Bronchial epithelial cell (primary cell): ENCODE measurements around the gene DPY19L3. TPM values are rescaled to one million over a fixed set of nuclear protein-coding genes. Genes with fewer than 3 reads are reported as not detected.

Experiments
- DNase-seq: peaks from one replicate; pipeline ENCODE4 v3.0.0-alpha.2; 2010; ENCODE audit warnings: low read depth
- FAIRE-seq: peaks from 2 replicates; lab custom pipeline; 2011; peaks lifted over from hg19 to GRCh38; lab: Jason Lieb, UNC
- H3K27me3 ChIP-seq: 2 replicates; pipeline ENCODE4 v1.5.1; 2011; ENCODE audit warnings: low read length; ENCODE audit not compliant: control insufficient read depth, insufficient read depth
- H3K36me3 ChIP-seq: 2 replicates; pipeline ENCODE4 v1.5.1; 2011; ENCODE audit warnings: low read length; ENCODE audit not compliant: control insufficient read depth, insufficient read depth
- H3K4me3 ChIP-seq: 2 replicates; pipeline ENCODE4 v1.5.1; 2011; ENCODE audit warnings: mild to moderate bottlenecking, low read depth, low read length, control low read depth
- total RNA-seq: library from RNA; depleted of rRNA; stranded (reverse); fragments of >200 nt; gene quantifications from 2 replicates; pipeline ENCODE4 v1.2.1, GENCODE V29; 2014
- TF ChIP-seq, protein P1 (sequence below): IDR thresholded peaks from 2 replicates; pipeline ENCODE4 v1.5.1; 2011; ENCODE audit warnings: mild to moderate bottlenecking, moderate library complexity, low read length, control low read depth, inconsistent platforms; ENCODE audit not compliant: insufficient read depth, severe bottlenecking

Gene DPY19L3
- total RNA-seq, 1 donor from 2014 or later = 5.8 TPM

DNA sequence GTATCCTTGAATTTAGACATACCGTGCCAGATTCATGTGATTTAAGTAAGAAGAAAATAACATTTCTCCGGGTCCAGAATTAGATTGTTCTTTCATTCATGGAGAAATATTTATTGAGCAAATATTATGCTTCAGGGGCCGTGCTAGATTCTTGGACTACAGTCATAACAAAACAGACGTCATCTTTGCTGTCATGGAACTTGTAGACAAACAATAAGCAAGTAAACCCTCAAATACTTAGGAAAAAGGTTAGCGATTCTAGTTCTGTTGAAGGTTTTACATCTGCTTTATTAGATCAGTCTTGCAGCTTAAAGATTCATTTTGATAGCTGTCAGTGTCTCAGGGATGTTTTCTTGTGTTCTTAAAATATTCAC, 43.3 kb upstream of the DPY19L3 start:
- FAIRE-seq (no peak), DNase-seq (no peak)
- Histone ChIP-seq H3K36me3 (peaks cover 2% of the 10 kb centered on the region), H3K4me3 (no peak overlapping the region), H3K27me3 (no peaks in the 10 kb centered on the region)
- TF ChIP-seq, protein P1, sequence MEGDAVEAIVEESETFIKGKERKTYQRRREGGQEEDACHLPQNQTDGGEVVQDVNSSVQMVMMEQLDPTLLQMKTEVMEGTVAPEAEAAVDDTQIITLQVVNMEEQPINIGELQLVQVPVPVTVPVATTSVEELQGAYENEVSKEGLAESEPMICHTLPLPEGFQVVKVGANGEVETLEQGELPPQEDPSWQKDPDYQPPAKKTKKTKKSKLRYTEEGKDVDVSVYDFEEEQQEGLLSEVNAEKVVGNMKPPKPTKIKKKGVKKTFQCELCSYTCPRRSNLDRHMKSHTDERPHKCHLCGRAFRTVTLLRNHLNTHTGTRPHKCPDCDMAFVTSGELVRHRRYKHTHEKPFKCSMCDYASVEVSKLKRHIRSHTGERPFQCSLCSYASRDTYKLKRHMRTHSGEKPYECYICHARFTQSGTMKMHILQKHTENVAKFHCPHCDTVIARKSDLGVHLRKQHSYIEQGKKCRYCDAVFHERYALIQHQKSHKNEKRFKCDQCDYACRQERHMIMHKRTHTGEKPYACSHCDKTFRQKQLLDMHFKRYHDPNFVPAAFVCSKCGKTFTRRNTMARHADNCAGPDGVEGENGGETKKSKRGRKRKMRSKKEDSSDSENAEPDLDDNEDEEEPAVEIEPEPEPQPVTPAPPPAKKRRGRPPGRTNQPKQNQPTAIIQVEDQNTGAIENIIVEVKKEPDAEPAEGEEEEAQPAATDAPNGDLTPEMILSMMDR = no peak

GRCh38 chr19:32363175-32363574, 42.4 kb upstream of the DPY19L3 start:
- peak; percentile 63 for DNase-seq
- no peak overlapping the region for H3K4me3 ChIP-seq
- no peak for FAIRE-seq
- H3K36me3 ChIP-seq = peaks cover 2% of the 10 kb centered on the region
- no peaks in the 10 kb centered on the region for H3K27me3 ChIP-seq
- TF ChIP-seq, protein P1 = no peak

GRCh38 chr19:32363632-32364031, 41.9 kb upstream of the DPY19L3 start:
- Histone ChIP-seq H3K27me3 (no peaks in the 10 kb centered on the region), H3K36me3 (peaks cover 2% of the 10 kb centered on the region), H3K4me3 (no peak overlapping the region)
- DNase-seq = no peak
- TF ChIP-seq, protein P1 = no peak
- FAIRE-seq = no peak

- H3K27me3 ChIP-seq = no peaks in the 10 kb centered on the region
- no peaks in the 10 kb centered on the region for H3K36me3 ChIP-seq
- TF ChIP-seq, protein P1 = no peak
- FAIRE-seq = no peak
- DNase-seq = no peak
- no peak overlapping the region for H3K4me3 ChIP-seq
Observed at GRCh38 chr19:32364040-32364439, 41.5 kb upstream of the DPY19L3 start.

GRCh38 chr19:32367063-32367462, 38.5 kb upstream of the DPY19L3 start:
- TF ChIP-seq, protein P1 = no peak
- no peaks in the 10 kb centered on the region for H3K27me3 ChIP-seq
- H3K4me3 ChIP-seq = no peak overlapping the region
- FAIRE-seq (no peak), DNase-seq (no peak)
- H3K36me3 ChIP-seq = no peaks in the 10 kb centered on the region

- Histone ChIP-seq H3K27me3 (no peaks in the 10 kb centered on the region), H3K36me3 (peaks cover 3% of the 10 kb centered on the region), H3K4me3 (no peak overlapping the region)
- FAIRE-seq (no peak), DNase-seq (no peak)
- TF ChIP-seq, protein P1 = no peak
Observed at GRCh38 chr19:32367948-32368536, 37.5 kb upstream of the DPY19L3 start.
